Cardiac fibroblast (primary cell): ENCODE data around the gene DNM3.

Experiments used
- DNase-seq, 2 donors: peaks; one replicate each; pipeline versions ENCODE4 v3.0.0 to v3.0.0-alpha.2; 2010; ENCODE audit warnings: low read depth in 2 of 2
- H3K4me3 ChIP-seq, 2 donors: replicated peaks in 1 of 2; 1 replicate in 1 of 2; 2 replicates in 1 of 2; pipeline ENCODE4 v1.5.1; 2011; ENCODE audit warnings: low read depth in 2 of 2, low read length in 2 of 2, mild to moderate bottlenecking in 2 of 2, moderate library complexity in 1 of 2
- CTCF ChIP-seq: IDR thresholded peaks from one replicate; pipeline ENCODE4 v1.5.1; 2011; ENCODE audit warnings: low read depth, mild to moderate bottlenecking, low read length, inconsistent platforms

The DNM3 gene

GRCh38 chr1:171934664-171935063 lies 93.4 kb downstream of the DNM3 start:
- no peak for TF ChIP-seq CTCF
- no peak overlapping the region for H3K4me3 ChIP-seq
- DNase-seq = no peak

- no peak overlapping the region for H3K4me3 ChIP-seq
- DNase-seq = no peak
- no peak for TF ChIP-seq CTCF
These were observed 93.8 kb downstream of the DNM3 start for GRCh38 chr1:171935086-171935485.

- TF ChIP-seq CTCF = no peak
- no peak for DNase-seq
- H3K4me3 ChIP-seq = no peak overlapping the region
These were observed 94.4 kb downstream of the DNM3 start for GRCh38 chr1:171935664-171936063.

GRCh38 chr1:171937938-171938337 lies 96.6 kb downstream of the DNM3 start:
- no peak for TF ChIP-seq CTCF
- DNase-seq = no peak
- no peak overlapping the region for H3K4me3 ChIP-seq

- no peak for TF ChIP-seq CTCF
- no peak for DNase-seq
- no peak overlapping the region for H3K4me3 ChIP-seq
These were observed 98.4 kb downstream of the DNM3 start for GRCh38 chr1:171939740-171940139.

GRCh38 chr1:171940368-171940767 lies 99.1 kb downstream of the DNM3 start:
- peak; percentile 2 to 3 for DNase-seq
- no peak for TF ChIP-seq CTCF
- H3K4me3 ChIP-seq = no peak overlapping the region

- H3K4me3 ChIP-seq = no peak overlapping the region
- no peak for TF ChIP-seq CTCF
- DNase-seq = no peak
These were observed 100.6 kb downstream of the DNM3 start for GRCh38 chr1:171941920-171942319.
